Globus pallidus (tissue), 1 donor: Measurements from ENCODE around the gene MRPL32.

Source experiments
- DNase-seq: peaks from one replicate; pipeline ENCODE4 v3.0.0-alpha.2; 2015; ENCODE audit warnings: low spot score

MRPL32 gene

GRCh38 chr7:42964849-42965805, 33.0 kb downstream of the MRPL32 start:
- no peak for DNase-seq

- no peak for DNase-seq
These were observed 35.2 kb downstream of the MRPL32 start for GRCh38 chr7:42967391-42967790.

- no peak for DNase-seq
These were observed 40.7 kb downstream of the MRPL32 start for GRCh38 chr7:42972699-42973500.

- no peak for DNase-seq
These were observed 44.2 kb downstream of the MRPL32 start for GRCh38 chr7:42976371-42976770.

- DNase-seq, result no peak
These were observed 46.3 kb downstream of the MRPL32 start for GRCh38 chr7:42978496-42978895.

- no peak for DNase-seq
These were observed 47.9 kb downstream of the MRPL32 start for GRCh38 chr7:42980084-42980483.

GRCh38 chr7:42980514-42980913, 48.3 kb downstream of the MRPL32 start:
- no peak for DNase-seq

- no peak for DNase-seq
These were observed 49.4 kb downstream of the MRPL32 start for GRCh38 chr7:42981601-42982000.

- no peak for DNase-seq
These were observed 50.5 kb downstream of the MRPL32 start for GRCh38 chr7:42982604-42983115.

GRCh38 chr7:42984137-42984536, 52.0 kb downstream of the MRPL32 start:
- DNase-seq, result no peak

- no peak for DNase-seq
These were observed 54.0 kb downstream of the MRPL32 start for GRCh38 chr7:42986213-42986612.

- DNase-seq, result no peak
These were observed 54.6 kb downstream of the MRPL32 start for GRCh38 chr7:42986781-42987248.
